ENCODE data around the gene AOC2.

DNA sequence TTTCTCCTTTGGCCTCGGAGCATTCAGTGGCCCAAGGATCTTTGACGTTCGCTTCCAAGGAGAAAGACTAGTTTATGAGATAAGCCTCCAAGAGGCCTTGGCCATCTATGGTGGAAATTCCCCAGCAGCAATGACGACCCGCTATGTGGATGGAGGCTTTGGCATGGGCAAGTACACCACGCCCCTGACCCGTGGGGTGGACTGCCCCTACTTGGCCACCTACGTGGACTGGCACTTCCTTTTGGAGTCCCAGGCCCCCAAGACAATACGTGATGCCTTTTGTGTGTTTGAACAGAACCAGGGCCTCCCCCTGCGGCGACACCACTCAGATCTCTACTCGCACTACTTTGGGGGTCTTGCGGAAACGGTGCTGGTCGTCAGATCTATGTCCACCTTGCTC lies 8.0 kb downstream of the AOC2 start:
- TF ChIP-seq POLR2A (IDR thresholded peaks at IDR 0.05; ENCODE audit: low read depth, low read length) (no peak), POLR2AphosphoS5 (IDR thresholded peaks at IDR 0.05; ENCODE audit: low read depth, low read length) (no peak)
